GM21619 (cell line): ENCODE data around the gene GIMAP4.
"Not testable (repeated sequence)": the region's sequence is repeated elsewhere in the genome, so short reads cannot be mapped to it uniquely, and the experiment has no call there.

ENCODE experiments used
- ATAC-seq: cut with Tn5 transposase; IDR thresholded peaks from one replicate; pipeline ENCODE4 v1.9.1; 2021; ENCODE audit not compliant: unreplicated experiment

Gene GIMAP4

DNA sequence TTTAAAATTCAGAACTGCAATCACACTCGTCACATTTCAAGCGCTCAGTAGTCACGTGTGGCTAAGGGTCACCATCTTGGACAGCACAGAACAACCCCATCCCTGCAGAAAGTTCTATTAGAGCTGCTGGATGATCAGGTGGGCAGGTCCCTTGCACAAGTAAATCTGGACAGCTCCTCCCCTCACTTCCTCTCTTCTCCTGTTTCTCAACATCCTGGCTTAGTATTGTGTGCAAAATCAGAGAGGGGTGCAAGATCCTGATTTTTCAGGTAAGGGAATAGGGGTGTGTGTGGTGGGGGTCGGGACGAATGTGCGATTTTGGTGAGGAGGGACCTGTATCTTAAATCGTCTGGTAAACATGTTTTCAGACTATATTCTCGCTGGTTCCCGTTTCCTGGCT lies at the start of gene GIMAP4:
Gene GIMAP4 (plus strand): TSS at position 222 of the 400 bp plus-strand sequence. CDS start 2,512 bp downstream, outside the sequence.
- no peak for ATAC-seq

DNA sequence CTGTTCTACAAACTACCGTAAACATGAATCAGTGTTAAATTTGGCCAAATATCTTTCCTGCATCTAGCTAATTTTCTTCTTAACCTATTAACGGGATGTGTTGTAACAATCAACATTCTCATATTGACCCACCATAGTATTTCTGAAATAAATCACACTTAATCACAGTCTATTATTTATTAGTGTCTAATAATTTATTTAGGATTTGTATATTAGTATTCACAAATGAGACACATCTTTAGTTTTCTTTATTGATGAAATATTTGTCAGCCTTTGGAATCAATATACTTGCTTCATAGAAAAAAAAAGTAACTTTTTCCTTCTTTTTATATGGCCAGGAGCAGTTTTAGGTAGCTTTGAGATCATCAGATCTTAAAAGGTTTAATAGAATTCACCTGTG lies 47.9 kb upstream of the GIMAP4 start:
- ATAC-seq: no peak

DNA sequence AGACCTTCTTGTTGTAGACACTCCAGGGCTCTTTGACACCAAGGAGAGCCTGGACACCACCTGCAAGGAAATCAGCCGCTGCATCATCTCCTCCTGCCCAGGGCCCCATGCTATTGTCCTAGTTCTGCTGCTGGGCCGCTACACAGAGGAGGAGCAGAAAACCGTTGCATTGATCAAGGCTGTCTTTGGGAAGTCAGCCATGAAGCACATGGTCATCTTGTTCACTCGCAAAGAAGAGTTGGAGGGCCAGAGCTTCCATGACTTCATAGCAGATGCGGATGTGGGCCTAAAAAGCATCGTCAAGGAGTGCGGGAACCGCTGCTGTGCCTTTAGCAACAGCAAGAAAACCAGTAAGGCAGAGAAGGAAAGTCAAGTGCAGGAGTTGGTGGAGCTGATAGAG lies 47.0 kb upstream of the GIMAP4 start:
- no peak for ATAC-seq

DNA sequence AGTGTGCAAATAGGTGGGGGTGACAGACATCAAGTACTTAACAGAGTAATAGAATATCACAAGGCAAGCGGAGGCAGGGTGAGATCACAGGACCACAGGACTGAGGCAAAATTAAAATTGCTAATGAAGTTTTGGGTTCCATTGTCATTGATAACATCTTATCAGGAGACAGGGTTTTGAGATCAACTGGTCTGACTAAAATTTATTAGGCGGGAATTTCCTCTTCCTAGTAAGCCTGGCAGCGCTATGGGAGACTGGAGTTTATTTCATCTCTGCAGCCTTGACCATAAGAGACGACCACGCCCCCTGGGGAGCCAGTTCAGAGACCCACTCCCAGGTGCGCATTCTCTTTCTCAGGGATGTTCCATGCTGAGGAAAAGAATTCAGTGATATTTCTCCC lies 44.3 kb upstream of the GIMAP4 start:
- ATAC-seq: not testable (repeated sequence)

DNA sequence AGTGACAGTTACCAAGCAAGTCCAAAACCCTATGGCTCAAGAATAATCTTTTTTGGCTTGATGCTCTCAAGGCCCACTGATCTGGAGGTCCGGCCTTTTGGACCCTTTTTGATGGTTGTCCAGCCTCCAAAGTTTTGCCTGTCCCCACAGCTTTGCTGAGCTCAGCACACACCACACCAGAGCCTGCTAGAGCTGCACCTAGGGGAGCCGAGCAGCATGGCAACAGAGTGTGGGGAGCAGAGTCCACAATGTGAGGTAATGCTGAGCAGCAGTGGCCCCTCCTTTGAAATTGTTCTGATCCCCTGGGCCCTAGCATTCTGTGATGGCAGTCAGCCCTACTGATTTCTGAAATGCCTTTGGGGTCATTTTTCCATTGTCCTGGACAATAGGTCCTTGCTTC lies 43.2 kb upstream of the GIMAP4 start:
- ATAC-seq: no peak

DNA sequence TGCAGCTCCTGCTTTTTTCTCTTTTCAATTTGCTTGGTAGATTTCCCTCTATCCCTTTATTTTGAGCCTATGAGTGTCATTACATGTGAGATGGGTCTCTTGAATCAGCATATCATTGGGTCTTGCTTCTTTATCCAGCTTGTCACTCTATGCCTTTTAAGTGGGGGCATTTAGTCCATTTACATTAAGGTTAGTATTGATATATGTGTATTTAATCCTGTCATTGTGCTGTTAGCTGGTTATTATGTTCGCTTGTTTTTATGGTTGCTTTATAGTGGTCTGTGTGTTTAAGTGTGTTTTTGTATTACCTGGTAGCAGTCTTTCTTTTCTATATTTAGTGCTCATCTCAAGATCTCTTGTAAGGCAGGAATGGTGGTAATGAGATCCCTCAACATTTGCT lies 35.5 kb upstream of the GIMAP4 start:
- no peak for ATAC-seq

DNA sequence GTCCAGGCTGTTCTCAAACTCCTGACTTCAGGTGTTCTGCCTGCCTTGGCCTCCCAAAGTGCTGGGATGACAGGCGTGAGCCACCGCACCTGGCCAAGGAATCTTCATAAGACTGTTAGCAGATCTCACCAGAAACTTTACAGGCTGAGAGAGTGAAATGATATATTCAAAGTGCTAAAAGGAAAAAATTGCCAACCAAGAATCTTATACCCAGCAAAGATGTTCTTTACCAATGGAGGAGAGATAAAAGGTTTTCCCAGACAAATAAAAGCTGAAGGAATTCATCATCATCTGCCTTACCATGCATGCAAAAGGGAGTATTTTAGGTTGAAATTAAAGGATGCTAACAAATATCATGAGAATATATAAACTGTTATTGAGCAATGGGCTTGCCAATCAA lies 28.9 kb upstream of the GIMAP4 start:
- no peak for ATAC-seq

DNA sequence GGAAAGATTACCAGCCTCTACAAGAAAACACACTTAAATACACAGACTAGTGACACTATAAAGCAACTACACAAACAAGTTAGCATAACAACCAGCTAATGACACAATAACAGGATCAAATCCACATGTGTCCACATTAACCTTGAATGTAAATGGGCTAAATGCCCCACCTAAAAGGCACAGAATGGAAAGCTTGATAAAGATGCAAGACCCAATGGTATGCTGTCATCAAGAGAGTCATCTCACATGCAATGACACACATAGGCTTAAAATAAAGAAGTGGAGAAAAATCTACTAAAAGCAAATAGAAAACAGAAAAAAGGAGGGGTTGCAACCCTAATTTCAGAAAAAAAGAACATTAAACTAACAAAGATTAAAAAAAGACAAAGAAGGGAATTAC lies 14.0 kb upstream of the GIMAP4 start:
- no peak for ATAC-seq

DNA sequence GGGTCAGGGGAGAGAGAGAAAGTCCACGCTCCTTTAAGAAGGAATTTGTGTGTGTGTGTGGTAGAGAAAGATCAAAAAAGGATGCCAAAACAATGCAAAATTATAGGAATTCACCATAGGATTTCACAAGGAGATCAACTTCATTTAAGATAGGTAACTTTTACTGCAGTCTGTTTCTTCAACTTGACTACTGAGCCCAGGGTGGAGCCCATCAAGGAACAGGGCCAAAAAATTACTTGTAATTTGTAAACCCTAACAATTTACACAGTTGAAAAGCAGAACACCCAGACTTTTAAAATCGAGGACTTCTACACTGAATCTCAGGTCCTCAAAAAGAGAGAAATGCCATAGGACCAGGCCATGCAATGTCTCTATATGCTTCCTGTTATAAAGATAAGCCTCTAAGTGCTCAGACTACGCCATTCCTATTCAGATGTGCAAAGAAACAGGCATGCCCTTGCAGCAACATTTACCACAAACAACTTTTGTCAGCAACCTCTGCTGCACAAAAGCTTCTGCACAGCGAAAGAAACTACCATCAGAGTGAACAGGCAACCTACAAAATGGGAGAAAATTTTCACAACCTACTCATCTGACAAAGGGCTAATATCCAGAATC lies 10.6 kb upstream of the GIMAP4 start:
- ATAC-seq: no peak

DNA sequence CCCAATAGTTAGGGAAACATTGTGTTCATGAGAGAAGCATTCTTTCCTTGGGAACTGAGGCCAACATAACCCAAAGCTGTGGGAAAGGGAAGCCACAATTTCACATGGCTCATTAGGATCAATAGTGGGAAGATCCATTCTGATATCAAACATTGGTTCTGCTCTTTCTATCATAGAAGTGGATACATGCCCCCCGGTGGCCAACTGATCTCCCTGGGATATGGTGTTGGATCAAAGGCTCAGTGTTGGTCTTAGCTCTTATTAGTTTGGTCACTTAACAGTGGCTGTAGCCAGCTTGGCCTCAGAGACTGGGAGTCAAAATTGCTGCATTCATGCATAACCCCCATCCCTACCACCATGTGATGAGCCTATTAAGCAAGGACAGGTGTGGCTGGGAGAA lies 6.7 kb upstream of the GIMAP4 start:
- ATAC-seq: no peak

DNA sequence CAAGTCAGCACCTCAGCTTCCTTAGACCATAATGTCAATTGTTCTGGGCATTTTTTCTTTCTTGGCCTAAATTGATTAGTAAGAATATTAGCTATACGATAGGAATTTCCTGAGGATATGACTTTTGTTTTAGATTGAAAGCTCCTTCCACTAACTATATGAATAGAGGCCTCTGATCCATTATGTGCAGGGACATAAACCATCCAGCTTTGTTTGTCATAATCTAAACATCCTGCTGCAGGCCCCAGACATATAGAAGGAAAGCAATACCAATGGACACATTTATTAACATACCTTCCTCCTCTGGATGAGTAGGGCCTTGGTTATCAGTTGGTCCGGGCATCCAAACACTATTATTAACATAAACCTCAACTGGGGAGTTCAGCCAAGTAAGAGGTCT lies 4.3 kb upstream of the GIMAP4 start:
- no peak for ATAC-seq

DNA sequence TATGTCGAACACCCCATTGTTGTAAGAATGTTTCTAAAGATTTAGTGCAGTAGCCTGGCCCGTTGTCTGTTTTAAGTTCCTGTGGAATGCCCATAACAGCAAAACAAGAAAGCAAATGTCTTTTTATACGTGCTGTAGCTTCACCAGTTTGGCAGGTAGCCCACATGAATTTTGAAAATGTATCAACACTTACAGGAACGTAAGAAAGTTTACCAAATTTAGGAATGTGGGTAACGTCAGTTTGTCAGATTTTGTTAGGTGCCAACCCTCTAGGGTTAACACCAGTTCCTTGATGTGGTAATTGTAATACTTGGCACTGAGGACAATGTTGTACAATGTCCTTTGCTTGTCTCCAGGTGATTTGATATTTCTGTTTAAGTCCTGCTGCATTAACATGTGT lies 3.2 kb upstream of the GIMAP4 start:
- no peak for ATAC-seq

DNA sequence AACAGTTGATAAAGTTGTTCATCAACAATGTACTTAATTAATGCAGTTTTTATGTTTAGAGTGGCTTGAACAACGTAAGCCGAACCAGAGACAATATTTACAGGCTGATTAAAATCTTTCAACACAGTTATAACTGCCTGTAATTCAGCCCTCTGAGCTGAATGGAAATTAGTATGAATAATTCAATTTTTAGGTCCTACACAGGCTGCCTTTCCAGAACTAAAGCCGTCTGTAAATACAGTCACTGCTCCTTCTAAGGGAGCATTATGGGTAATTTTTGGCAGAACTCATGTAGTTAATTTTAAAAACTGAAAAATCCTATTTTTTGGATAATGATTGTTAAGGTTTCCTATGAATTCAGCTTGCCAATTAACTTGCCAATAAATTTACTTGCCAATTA lies 2.6 kb upstream of the GIMAP4 start:
- no peak for ATAC-seq

DNA sequence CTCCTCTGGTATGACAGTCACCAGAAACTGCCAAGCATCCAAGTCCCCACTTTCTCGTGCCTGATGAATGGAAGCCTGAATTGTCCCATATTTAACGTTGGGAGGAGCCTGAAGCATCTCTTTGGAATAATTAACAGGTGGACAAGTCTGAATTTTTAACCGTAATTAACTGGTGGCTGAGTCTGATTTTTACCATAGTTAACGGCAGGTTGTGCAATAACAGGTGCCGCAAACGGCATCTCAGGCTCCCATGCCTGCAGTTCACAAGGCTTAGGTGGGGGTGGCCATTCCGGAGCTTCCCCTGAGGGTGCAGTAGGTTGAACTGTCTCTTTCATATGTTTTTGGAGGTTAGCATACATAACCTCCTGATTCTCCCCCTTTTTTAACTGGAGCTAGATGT lies 2.0 kb upstream of the GIMAP4 start:
- no peak for ATAC-seq

DNA sequence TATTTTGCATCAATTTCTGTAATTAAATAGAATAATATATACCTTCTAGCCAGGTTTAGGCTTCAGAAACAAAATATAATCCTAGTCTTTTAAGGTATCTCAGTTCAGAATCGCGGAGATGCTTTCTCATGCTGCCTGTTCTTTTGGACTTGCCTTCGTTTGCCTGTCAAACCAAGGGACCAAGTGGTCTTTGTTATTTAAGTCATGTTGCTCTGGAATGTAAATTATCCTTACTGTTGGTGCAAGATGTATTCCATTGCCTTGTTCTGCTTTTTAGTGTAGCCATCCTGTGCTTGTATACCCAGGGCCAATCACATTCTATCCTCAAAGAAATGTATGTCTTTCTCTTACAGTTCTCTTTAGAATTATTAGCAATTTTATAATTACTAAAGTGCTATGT lies 1.1 kb upstream of the GIMAP4 start:
- no peak for ATAC-seq

DNA sequence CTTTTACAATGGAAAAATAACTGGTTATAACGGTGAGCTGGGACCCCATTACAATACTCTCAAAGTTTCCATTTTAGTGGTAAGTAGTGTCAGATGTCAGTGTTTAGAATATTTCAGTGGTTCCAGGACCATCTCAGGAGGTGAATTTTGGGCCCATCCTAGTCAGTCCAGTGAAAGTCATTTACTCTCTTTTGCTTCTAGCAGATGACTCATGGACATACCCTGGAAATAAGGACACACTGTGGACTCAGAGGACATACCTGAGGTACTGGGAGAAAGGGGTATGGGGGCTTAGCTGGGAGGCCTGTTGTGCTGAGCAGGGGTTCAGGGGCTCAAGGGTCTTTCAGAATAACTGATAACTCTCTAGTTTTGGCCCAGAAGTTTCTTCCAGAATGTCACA lies 618 bp upstream of the GIMAP4 start:
- no peak for ATAC-seq

DNA sequence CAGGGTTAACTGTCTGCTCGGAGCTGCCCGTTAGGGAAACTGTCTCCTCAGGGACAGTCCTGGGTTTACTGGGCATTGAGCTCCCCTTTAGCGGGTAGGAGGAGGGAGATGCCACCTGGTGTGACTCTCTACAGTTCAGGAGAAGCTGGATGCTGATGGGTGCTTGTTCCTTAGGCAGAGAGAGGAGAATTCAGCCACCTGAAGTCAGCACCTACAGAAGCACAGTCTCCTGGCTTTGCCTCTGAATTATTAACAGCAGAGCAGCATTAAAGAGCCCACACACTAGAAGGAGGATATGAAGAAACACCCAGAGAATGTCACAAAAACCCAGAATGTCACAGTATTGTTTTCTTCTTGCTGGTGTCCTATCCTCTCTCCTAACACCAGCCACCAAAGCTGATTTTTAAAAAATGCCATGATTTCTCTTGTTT lies 696 bp downstream of the GIMAP4 start:
- no peak for ATAC-seq

DNA sequence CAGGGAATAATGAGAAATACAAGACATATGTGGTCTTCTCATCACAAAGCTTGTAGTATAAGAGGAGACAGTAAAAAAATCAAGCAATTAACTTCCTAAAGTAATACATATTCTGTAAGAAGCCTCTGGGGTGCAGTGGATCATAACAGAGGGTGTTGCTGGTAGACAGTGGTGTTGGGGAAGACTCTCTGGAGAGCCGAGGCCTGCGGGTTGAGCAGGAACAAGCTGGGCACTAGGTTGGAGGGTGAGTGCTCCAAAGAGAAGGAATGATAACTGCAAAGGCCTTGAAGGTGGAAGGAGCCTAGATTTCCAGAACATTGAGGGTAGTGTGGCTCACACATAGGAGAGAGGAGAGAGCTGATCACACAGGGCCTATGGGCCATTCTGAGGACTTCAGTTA lies 1.5 kb downstream of the GIMAP4 start:
- ATAC-seq: no peak

DNA sequence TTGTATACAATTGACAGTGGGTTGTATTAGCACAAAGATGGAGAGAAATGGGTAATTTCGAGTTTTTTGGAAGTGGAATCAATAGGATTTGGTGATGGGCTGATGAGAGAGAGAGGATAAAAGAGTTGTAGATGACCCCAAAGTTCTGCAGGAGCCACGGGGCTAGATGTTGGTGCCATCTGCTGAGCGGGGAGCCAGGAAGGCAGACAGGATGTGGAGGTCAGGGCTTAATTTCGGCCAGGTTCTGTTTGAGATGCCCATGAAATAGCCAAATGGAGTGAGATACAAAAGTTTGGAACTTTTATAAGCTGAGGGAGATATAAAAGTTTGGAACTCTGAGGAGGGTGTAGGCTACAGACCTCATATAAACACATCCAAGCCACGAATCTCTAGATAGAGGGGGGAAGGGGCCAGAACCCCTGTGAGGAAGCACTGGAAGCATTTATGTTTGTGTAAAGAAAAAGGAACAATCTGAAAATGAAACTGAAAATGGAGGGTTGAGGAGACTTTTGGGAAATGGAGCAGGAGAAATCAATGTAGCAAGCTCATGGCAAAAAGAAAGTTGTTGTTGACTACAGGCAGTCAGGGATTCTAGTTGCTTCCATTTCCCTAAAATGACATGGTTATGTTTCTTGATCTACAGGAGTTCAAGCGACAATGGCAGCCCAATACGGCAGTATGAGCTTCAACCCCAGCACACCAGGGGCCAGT lies 2.2 kb downstream of the GIMAP4 start:
- ATAC-seq: no peak

DNA sequence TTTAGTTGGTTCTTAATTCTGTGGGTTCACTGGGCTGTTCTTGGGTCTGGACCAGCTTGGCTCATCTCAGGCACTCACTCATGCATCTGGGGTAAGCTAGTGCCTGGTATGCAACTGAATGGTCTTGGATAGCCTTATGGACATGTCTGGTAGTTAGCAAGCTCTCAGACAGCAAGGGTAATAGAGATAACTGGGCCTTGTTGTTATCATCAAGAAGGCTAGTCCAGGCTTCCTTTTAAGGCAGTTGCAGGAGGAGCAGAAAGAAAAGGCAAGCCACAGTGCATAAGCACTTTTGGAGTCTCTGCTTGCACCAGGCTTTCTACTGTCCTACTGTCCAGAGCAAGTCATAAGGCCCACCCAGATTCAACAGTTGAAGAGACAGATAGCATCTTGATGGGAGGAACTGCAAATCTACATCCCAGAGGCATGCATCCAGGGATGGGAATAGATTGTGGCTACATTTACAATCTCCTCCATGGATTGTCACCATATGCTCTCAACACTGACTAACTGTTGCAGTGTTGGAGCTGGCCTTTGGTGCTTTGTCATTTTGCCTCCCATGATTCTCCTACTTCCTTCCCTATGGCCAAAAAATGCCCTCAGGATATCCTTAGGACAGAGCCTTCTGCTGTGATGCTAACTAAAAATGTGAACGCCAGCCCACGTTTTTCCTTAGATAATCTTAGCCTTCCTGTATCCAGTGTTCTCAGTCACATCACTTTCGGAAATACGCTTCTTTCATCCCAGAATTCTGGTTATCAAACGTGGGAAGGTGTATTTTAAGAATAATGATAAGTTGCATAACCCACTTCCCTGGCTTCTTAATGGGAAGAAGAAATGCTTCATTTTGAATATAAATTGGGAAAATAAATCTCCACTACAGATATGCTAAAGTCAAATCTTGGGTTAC lies 3.6 kb downstream of the GIMAP4 start:
- no peak for ATAC-seq

DNA sequence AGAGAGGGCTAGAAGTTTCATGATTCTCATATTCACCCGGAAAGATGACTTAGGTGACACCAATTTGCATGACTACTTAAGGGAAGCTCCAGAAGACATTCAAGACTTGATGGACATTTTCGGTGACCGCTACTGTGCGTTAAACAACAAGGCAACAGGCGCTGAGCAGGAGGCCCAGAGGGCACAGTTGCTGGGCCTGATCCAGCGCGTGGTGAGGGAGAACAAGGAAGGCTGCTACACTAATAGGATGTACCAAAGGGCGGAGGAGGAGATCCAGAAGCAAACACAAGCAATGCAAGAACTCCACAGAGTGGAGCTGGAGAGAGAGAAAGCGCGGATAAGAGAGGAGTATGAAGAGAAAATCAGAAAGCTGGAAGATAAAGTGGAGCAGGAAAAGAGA lies 5.3 kb downstream of the GIMAP4 start:
- no peak for ATAC-seq
